CD8-positive, alpha-beta memory T cell (primary cell): ENCODE results near the gene FADD. TPM values are rescaled to one million over a fixed set of nuclear protein-coding genes. Genes with fewer than 3 reads are reported as not detected.

ENCODE experiments used
- CTCF ChIA-PET: fragments of 350-600 bp; sonication (Branson Sonifier 250); formaldehyde crosslinking; loops from one replicate; lab custom pipeline; 2021; ENCODE audit warnings: antibody characterized with exemption; lab: Charles Lee
- POLR2A ChIA-PET: fragments of 350-600 bp; sonication (Branson Sonifier 250); formaldehyde crosslinking; loops from one replicate; lab custom pipeline; 2021; ENCODE audit warnings: antibody characterized with exemption; lab: Charles Lee
- DNase-seq, 5 donors: peaks; one replicate each; pipeline versions ENCODE4 v3.0.0 to v3.0.0-alpha.2; 2020 to 2022; ENCODE audit warnings: mixed read lengths in 1 of 5
- H3K27ac ChIP-seq: one replicate; pipeline ENCODE4 v1.7.0; 2013; ENCODE audit warnings: low read depth, mild to moderate bottlenecking, low read length, moderate library complexity
- H3K27me3 ChIP-seq: 2 replicates; pipeline ENCODE4 v1.7.0; 2013; ENCODE audit warnings: low read length, mild to moderate bottlenecking; ENCODE audit not compliant: insufficient read depth, poor library complexity, severe bottlenecking
- H3K36me3 ChIP-seq: 2 replicates; pipeline ENCODE4 v1.7.0; 2013; ENCODE audit warnings: mild to moderate bottlenecking, low read length, moderate library complexity; ENCODE audit not compliant: insufficient read depth
- H3K4me1 ChIP-seq: 2 replicates; pipeline ENCODE4 v1.7.0; 2013; ENCODE audit warnings: mild to moderate bottlenecking, low read length, moderate library complexity; ENCODE audit not compliant: insufficient read depth
- H3K4me3 ChIP-seq: 2 replicates; pipeline ENCODE4 v1.7.0; 2013; ENCODE audit warnings: mild to moderate bottlenecking, low read length
- H3K9me3 ChIP-seq: 2 replicates; pipeline ENCODE4 v1.7.0; 2013; ENCODE audit warnings: mild to moderate bottlenecking, low read length
- H3K27ac Mint-ChIP-seq, 8 donors: one replicate each; pipeline ENCODE4 v1.8.0; 2020 to 2021; ENCODE audit warnings: mixed read lengths in 8 of 8, mild to moderate bottlenecking in 6 of 8, inconsistent platforms in 3 of 8, moderate library complexity in 3 of 8
- H3K27me3 Mint-ChIP-seq, 2 donors: one replicate each; pipeline ENCODE4 v1.8.0; 2020 to 2021; ENCODE audit warnings: mixed read lengths in 2 of 2, mild to moderate bottlenecking in 1 of 2, moderate library complexity in 1 of 2
- H3K36me3 Mint-ChIP-seq, 3 donors: one replicate each; pipeline ENCODE4 v1.8.0; 2020 to 2021; ENCODE audit warnings: mixed read lengths in 3 of 3, inconsistent platforms in 1 of 3, mild to moderate bottlenecking in 1 of 3
- H3K4me1 Mint-ChIP-seq, 3 donors: one replicate each; pipeline ENCODE4 v1.8.0; 2020 to 2021; ENCODE audit warnings: mixed read lengths in 3 of 3, inconsistent platforms in 1 of 3, mild to moderate bottlenecking in 1 of 3
- H3K4me3 Mint-ChIP-seq, 7 donors: one replicate each; pipeline ENCODE4 v1.8.0; 2020 to 2021; ENCODE audit warnings: mixed read lengths in 7 of 7, mild to moderate bottlenecking in 6 of 7, moderate library complexity in 4 of 7, inconsistent platforms in 2 of 7
- H3K9me3 Mint-ChIP-seq, 5 donors: one replicate each; pipeline ENCODE4 v1.8.0; 2020 to 2022; ENCODE audit warnings: mixed read lengths in 5 of 5, mild to moderate bottlenecking in 3 of 5, moderate library complexity in 2 of 5, inconsistent platforms in 1 of 5
- polyA plus RNA-seq: library from polyadenylated mRNA; unstranded; fragments of 300-500 nt; fragmentation: Illumina TruSeq; gene quantifications from one replicate; pipeline ENCODE4 v1.2.3, GENCODE V29; 2021
- total RNA-seq, 2 experiments: library from RNA; stranded (reverse); gene quantifications; one replicate each; pipeline ENCODE4 v1.2.3, GENCODE V29; 2021

Gene FADD
- total and polyA plus RNA-seq, 3 experiments from 2014 or later, result 22.9 to 39.4 (median 38.5) TPM

GRCh38 chr11:70226183-70226582, 23.1 kb downstream of the FADD start:
- Histone ChIP-seq H3K27ac (no peak overlapping the region), H3K27me3 (no peaks in the 10 kb centered on the region), H3K4me1 (no peaks in the 10 kb centered on the region), H3K36me3 (no peaks in the 10 kb centered on the region), H3K4me3 (no peak overlapping the region), H3K9me3 (no peaks in the 10 kb centered on the region)
- Mint-ChIP-seq H3K9me3 (no peaks in the 10 kb centered on the region), H3K4me1 (no peaks in the 10 kb centered on the region), H3K27me3 (peaks cover 10 to 11% of the 10 kb centered on the region in 2 donors), H3K27ac (no peak overlapping the region), H3K36me3 (no peaks in the 10 kb centered on the region), H3K4me3 (no peak overlapping the region)
- CTCF ChIA-PET, result no interaction called here
- POLR2A ChIA-PET, result no interaction called here
- no peak for DNase-seq

- DNase-seq, result no peak
- no peak overlapping the region for H3K4me3 Mint-ChIP-seq
- H3K27me3 Mint-ChIP-seq, result peaks cover 7 to 10% of the 10 kb centered on the region in 2 donors
- POLR2A ChIA-PET, result no interaction called here
- CTCF ChIA-PET, result no interaction called here
- Histone ChIP-seq H3K27ac (no peak overlapping the region), H3K4me1 (no peaks in the 10 kb centered on the region), H3K4me3 (no peak overlapping the region), H3K36me3 (no peaks in the 10 kb centered on the region), H3K9me3 (no peaks in the 10 kb centered on the region), H3K27me3 (no peaks in the 10 kb centered on the region)
- no peak overlapping the region for H3K27ac Mint-ChIP-seq
- no peaks in the 10 kb centered on the region for H3K9me3 Mint-ChIP-seq
- no peaks in the 10 kb centered on the region for H3K36me3 Mint-ChIP-seq
- no peaks in the 10 kb centered on the region for H3K4me1 Mint-ChIP-seq
These were observed 23.9 kb downstream of the FADD start for GRCh38 chr11:70226967-70227366.

GRCh38 chr11:70229737-70230136, 26.6 kb downstream of the FADD start:
- no peak overlapping the region for H3K27ac Mint-ChIP-seq
- Histone ChIP-seq H3K4me1 (no peaks in the 10 kb centered on the region), H3K27me3 (no peaks in the 10 kb centered on the region), H3K36me3 (no peaks in the 10 kb centered on the region), H3K4me3 (no peak overlapping the region), H3K9me3 (no peaks in the 10 kb centered on the region), H3K27ac (no peak overlapping the region)
- H3K27me3 Mint-ChIP-seq, result peaks cover 10 to 15% of the 10 kb centered on the region in 2 donors
- H3K4me3 Mint-ChIP-seq, result no peak overlapping the region
- DNase-seq, result no peak
- no peaks in the 10 kb centered on the region for H3K9me3 Mint-ChIP-seq
- CTCF ChIA-PET, result no interaction called here
- POLR2A ChIA-PET, result no interaction called here
- no peaks in the 10 kb centered on the region for H3K36me3 Mint-ChIP-seq
- H3K4me1 Mint-ChIP-seq, result no peaks in the 10 kb centered on the region

- no peaks in the 10 kb centered on the region for H3K36me3 ChIP-seq
- Mint-ChIP-seq H3K9me3 (no peaks in the 10 kb centered on the region), H3K4me1 (no peaks in the 10 kb centered on the region), H3K36me3 (no peaks in the 10 kb centered on the region), H3K27ac (no peak overlapping the region), H3K27me3 (peaks cover 10 to 15% of the 10 kb centered on the region in 2 donors), H3K4me3 (no peak overlapping the region)
- no peaks in the 10 kb centered on the region for H3K4me1 ChIP-seq
- no peaks in the 10 kb centered on the region for H3K9me3 ChIP-seq
- CTCF ChIA-PET, result no interaction called here
- POLR2A ChIA-PET, result no interaction called here
- no peak for DNase-seq
- H3K27me3 ChIP-seq, result no peaks in the 10 kb centered on the region
- H3K27ac ChIP-seq, result no peak overlapping the region
- H3K4me3 ChIP-seq, result no peak overlapping the region
These were observed 27.2 kb downstream of the FADD start for GRCh38 chr11:70230151-70230839.

GRCh38 chr11:70230840-70231710, 28.0 kb downstream of the FADD start:
- ChIA-PET CTCF (no interaction called here), POLR2A (no interaction called here)
- peaks cover 13 to 15% of the 10 kb centered on the region in 2 donors for H3K27me3 Mint-ChIP-seq
- no peak for DNase-seq
- H3K36me3 Mint-ChIP-seq, result no peaks in the 10 kb centered on the region
- no peak overlapping the region for H3K27ac ChIP-seq
- no peak overlapping the region for H3K27ac Mint-ChIP-seq
- no peaks in the 10 kb centered on the region for H3K4me1 ChIP-seq
- no peaks in the 10 kb centered on the region for H3K9me3 Mint-ChIP-seq
- no peaks in the 10 kb centered on the region for H3K4me1 Mint-ChIP-seq
- no peak overlapping the region for H3K4me3 ChIP-seq
- no peaks in the 10 kb centered on the region for H3K36me3 ChIP-seq
- no peak overlapping the region for H3K4me3 Mint-ChIP-seq
- H3K9me3 ChIP-seq, result no peaks in the 10 kb centered on the region
- H3K27me3 ChIP-seq, result no peaks in the 10 kb centered on the region

GRCh38 chr11:70233034-70233433, 29.9 kb downstream of the FADD start:
- no peaks in the 10 kb centered on the region for H3K9me3 Mint-ChIP-seq
- Histone ChIP-seq H3K4me3 (no peak overlapping the region), H3K4me1 (no peaks in the 10 kb centered on the region), H3K27ac (no peak overlapping the region), H3K9me3 (no peaks in the 10 kb centered on the region), H3K36me3 (no peaks in the 10 kb centered on the region), H3K27me3 (no peaks in the 10 kb centered on the region)
- POLR2A ChIA-PET, result no interaction called here
- H3K36me3 Mint-ChIP-seq, result no peaks in the 10 kb centered on the region
- H3K4me1 Mint-ChIP-seq, result no peaks in the 10 kb centered on the region
- DNase-seq, result no peak
- H3K27me3 Mint-ChIP-seq, result peaks cover 13 to 16% of the 10 kb centered on the region in 2 donors
- H3K4me3 Mint-ChIP-seq, result no peak overlapping the region
- no peak overlapping the region for H3K27ac Mint-ChIP-seq
- CTCF ChIA-PET, result no interaction called here

- Mint-ChIP-seq H3K27ac (no peak overlapping the region), H3K4me3 (no peak overlapping the region), H3K4me1 (no peaks in the 10 kb centered on the region), H3K9me3 (no peaks in the 10 kb centered on the region), H3K36me3 (no peaks in the 10 kb centered on the region), H3K27me3 (peaks cover 13 to 16% of the 10 kb centered on the region in 2 donors)
- Histone ChIP-seq H3K9me3 (no peaks in the 10 kb centered on the region), H3K27me3 (no peaks in the 10 kb centered on the region), H3K36me3 (no peaks in the 10 kb centered on the region), H3K4me1 (no peaks in the 10 kb centered on the region), H3K27ac (no peak overlapping the region), H3K4me3 (no peak overlapping the region)
- DNase-seq, result no peak
- CTCF ChIA-PET, result no interaction called here
- POLR2A ChIA-PET, result no interaction called here
These were observed 30.4 kb downstream of the FADD start for GRCh38 chr11:70233511-70233934.

- CTCF ChIA-PET, result no interaction called here
- Histone ChIP-seq H3K4me3 (no peak overlapping the region), H3K9me3 (no peaks in the 10 kb centered on the region), H3K27me3 (no peaks in the 10 kb centered on the region), H3K27ac (no peak overlapping the region), H3K36me3 (no peaks in the 10 kb centered on the region), H3K4me1 (no peaks in the 10 kb centered on the region)
- DNase-seq, result no peak
- H3K27me3 Mint-ChIP-seq, result peaks cover 13 to 16% of the 10 kb centered on the region in 2 donors
- POLR2A ChIA-PET, result no interaction called here
- no peaks in the 10 kb centered on the region for H3K4me1 Mint-ChIP-seq
- H3K27ac Mint-ChIP-seq, result no peak overlapping the region
- H3K36me3 Mint-ChIP-seq, result no peaks in the 10 kb centered on the region
- no peaks in the 10 kb centered on the region for H3K9me3 Mint-ChIP-seq
- no peak overlapping the region for H3K4me3 Mint-ChIP-seq
These were observed 30.9 kb downstream of the FADD start for GRCh38 chr11:70233962-70234361.
